Prostate gland (tissue), 2 donors: ENCODE measurements around the gene NTN5. TPM values are rescaled to one million over a fixed set of nuclear protein-coding genes. Genes with fewer than 3 reads are reported as not detected.

Experiments used
- DNase-seq: peaks from one replicate; pipeline ENCODE4 v3.0.0-alpha.2; 2019; ENCODE audit warnings: low spot score
- H3K27ac ChIP-seq, 2 donors: fragments of 200-600 bp; sonication (generic); 2 replicates each; pipeline ENCODE4 v1.5.1; 2017 to 2019
- H3K27me3 ChIP-seq: fragments of 200-600 bp; sonication (generic); replicated peaks from 2 replicates; pipeline ENCODE4 v1.5.1; 2019; ENCODE audit not compliant: insufficient read depth
- H3K36me3 ChIP-seq, 2 donors: fragments of 200-600 bp; sonication (generic); 1 replicate in 1 of 2; 2 replicates in 1 of 2; pipeline versions ENCODE4 v1.5.1 to v1.8.1; 2017 to 2019
- H3K4me1 ChIP-seq: fragments of 200-600 bp; sonication (generic); replicated peaks from 2 replicates; pipeline ENCODE4 v1.5.1; 2019
- H3K4me3 ChIP-seq, 2 donors: fragments of 200-600 bp; sonication (generic); 2 replicates each; pipeline ENCODE4 v1.5.1; 2017 to 2019
- H3K9me3 ChIP-seq: fragments of 200-600 bp; sonication (generic); 2 replicates; pipeline ENCODE4 v1.5.1; 2017
- POLR2A ChIP-seq: fragments of 450-650 bp; IDR thresholded peaks from one replicate; pipeline ENCODE4 v1.6.1; 2016; ENCODE audit warnings: antibody characterized with exemption, mild to moderate bottlenecking
- POLR2AphosphoS5 ChIP-seq: sonication (generic); formaldehyde crosslinking; IDR thresholded peaks from one replicate; pipeline ENCODE4 v1.6.1; 2017; ENCODE audit warnings: antibody characterized with exemption
- WGBS: methylation state at CpG from one replicate; pipeline ENCODE4 v1.1.5; 2018; 5-methylcytosine and 5-hydroxymethylcytosine counted together
- intact Hi-C: fragments of 100-400 bp; cut with DNase I; formaldehyde crosslinking; loops from one replicate; pipeline ENCODE4 v1.14.2; 2022
- total RNA-seq, 2 donors: library from RNA; depleted of rRNA; stranded (reverse); fragments of >200 nt; gene quantifications; one replicate each; pipeline ENCODE4 v1.1.0, GENCODE V29; 2016
- TF ChIP-seq, protein P1 (sequence below), 4 experiments: fragments of 200-600 bp in 2 of 4; fragments of 450-650 bp in 2 of 4; sonication (generic) in 2 of 4; IDR thresholded peaks; 1 replicate in 3 of 4; 2 replicates in 1 of 4; pipeline ENCODE4 v1.5.1; 2016 to 2019; ENCODE audit warnings: antibody characterized with exemption in 4 of 4, mild to moderate bottlenecking in 2 of 4, moderate library complexity in 2 of 4

The NTN5 gene
- total RNA-seq, 2 donors from 2014 or later = 0.91 to 2.6 TPM

DNA sequence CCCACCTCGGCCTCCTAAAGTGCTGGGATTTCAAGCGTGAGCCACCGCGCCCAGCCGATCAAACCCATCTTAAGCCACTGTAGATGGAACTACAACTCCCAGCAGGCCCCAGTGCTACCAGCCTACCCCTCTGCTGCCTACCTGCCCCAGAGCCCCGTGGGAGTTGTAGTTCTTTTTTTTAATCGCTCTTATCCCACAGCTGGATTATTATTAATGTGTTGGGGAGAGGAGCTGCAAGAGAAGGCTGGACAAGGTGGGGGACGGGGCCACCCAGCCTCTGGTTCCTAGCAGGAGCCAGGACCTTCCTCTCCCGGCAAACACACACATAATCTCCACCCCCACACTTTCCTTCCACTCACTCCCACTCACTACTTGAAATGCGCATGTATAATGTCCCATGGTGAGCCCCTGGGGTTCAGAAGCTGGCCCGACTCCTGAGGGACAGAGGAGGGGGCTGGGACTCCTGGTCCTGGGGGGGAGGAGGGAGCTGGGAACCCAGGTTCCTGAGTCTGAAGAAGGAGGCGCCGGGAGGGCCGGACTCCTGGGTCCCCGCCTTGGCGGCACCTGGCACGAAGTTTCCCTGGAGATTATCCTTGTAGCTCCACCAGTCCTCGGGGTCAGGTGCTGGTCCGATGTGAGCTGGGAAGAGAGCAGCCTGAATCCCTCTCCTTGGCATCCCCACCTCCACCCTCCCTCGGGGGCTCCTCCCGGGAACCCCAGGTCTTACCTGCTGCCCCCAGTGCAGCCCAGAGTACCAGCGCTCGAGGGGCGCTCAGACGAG lies 27.8 kb downstream of the NTN5 start:
- Histone ChIP-seq H3K27ac (peak overlapping the region; percentile 90 to 93), H3K4me1 (peaks cover 7% of the 10 kb centered on the region), H3K36me3 (no peaks in the 10 kb centered on the region), H3K9me3 (no peaks in the 10 kb centered on the region), H3K4me3 (peak overlapping the region; percentile 41 to 44), H3K27me3 (no peaks in the 10 kb centered on the region)
- WGBS = 4% methylated on average over 25 of the region's 25 CpGs
- DNase-seq = peak; percentile 81
- TF ChIP-seq, protein P1, sequence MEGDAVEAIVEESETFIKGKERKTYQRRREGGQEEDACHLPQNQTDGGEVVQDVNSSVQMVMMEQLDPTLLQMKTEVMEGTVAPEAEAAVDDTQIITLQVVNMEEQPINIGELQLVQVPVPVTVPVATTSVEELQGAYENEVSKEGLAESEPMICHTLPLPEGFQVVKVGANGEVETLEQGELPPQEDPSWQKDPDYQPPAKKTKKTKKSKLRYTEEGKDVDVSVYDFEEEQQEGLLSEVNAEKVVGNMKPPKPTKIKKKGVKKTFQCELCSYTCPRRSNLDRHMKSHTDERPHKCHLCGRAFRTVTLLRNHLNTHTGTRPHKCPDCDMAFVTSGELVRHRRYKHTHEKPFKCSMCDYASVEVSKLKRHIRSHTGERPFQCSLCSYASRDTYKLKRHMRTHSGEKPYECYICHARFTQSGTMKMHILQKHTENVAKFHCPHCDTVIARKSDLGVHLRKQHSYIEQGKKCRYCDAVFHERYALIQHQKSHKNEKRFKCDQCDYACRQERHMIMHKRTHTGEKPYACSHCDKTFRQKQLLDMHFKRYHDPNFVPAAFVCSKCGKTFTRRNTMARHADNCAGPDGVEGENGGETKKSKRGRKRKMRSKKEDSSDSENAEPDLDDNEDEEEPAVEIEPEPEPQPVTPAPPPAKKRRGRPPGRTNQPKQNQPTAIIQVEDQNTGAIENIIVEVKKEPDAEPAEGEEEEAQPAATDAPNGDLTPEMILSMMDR (IDR thresholded peaks at IDR 0.05) = no peak
- TF ChIP-seq POLR2A = peak; percentile 30
- TF ChIP-seq POLR2AphosphoS5 = peak; percentile 82
- intact Hi-C loops = loop anchor here (5.0 to 10.0 kb wide), 3 partner anchors 67 to 320 kb away; partner anchors contain the start of gene FTL

DNA sequence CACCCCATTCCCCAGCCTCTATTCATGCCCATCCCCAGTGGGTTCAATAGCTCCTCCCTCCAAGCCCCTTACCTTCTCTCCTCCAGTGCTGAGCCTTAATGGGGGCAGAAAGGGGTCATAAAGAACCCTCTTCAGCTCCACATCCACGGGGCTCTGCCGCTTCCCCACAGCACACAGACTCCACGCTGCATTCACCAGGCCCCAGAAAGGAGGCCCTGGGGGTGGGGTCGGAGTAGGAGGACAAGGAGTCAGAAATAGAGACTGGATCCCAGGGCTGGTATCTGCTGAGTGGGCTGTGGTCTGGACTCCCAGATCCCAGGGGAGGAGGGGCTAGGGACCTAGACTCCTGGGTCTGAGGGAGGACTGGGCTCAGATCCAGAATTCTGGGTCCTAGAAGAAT lies 28.5 kb downstream of the NTN5 start:
- no peak overlapping the region for H3K4me3 ChIP-seq
- no peaks in the 10 kb centered on the region for H3K9me3 ChIP-seq
- no peaks in the 10 kb centered on the region for H3K36me3 ChIP-seq
- no peak overlapping the region for H3K27ac ChIP-seq
- intact Hi-C loops = loop anchor here (5.0 to 10.0 kb wide), 2 partner anchors 68 to 320 kb away; partner anchors contain the start of gene FTL
- DNase-seq = no peak
- H3K27me3 ChIP-seq = no peaks in the 10 kb centered on the region
- 69% methylated on average over 4 of the region's 4 CpGs for WGBS
- peaks cover 7% of the 10 kb centered on the region for H3K4me1 ChIP-seq
- no peak for TF ChIP-seq POLR2A
- TF ChIP-seq, protein P1 (IDR thresholded peaks at IDR 0.05) = no peak
- no peak for TF ChIP-seq POLR2AphosphoS5

DNA sequence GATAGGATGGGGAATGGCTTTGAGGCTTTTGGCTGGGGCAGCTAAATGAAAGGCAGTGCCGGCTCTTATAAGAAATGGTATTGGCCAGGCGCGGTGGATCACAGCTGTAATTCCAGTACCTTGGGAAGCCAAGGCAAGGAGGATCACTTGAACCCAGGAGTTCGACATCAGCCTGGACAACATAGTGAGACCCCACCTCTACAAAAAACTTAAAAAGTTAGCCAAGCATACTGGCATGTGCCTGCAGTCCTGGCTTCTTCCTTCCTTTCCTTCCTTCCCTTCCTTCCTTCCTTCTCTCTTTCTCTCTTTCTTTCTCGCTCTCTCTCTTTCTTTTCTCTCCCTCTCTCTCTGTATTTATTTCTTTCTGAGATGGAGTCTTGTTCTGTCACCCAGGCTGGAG lies 30.0 kb downstream of the NTN5 start:
- Histone ChIP-seq H3K27ac (no peak overlapping the region), H3K4me3 (no peak overlapping the region), H3K9me3 (no peaks in the 10 kb centered on the region), H3K36me3 (no peaks in the 10 kb centered on the region), H3K27me3 (no peaks in the 10 kb centered on the region), H3K4me1 (peaks cover 7% of the 10 kb centered on the region)
- WGBS = 92% methylated on average over 5 of the region's 5 CpGs
- intact Hi-C loops = loop anchor here (5.0 to 10.0 kb wide), 2 partner anchors 69 to 322 kb away; partner anchors contain the start of gene FTL
- TF ChIP-seq POLR2A = no peak
- DNase-seq = no peak

DNA sequence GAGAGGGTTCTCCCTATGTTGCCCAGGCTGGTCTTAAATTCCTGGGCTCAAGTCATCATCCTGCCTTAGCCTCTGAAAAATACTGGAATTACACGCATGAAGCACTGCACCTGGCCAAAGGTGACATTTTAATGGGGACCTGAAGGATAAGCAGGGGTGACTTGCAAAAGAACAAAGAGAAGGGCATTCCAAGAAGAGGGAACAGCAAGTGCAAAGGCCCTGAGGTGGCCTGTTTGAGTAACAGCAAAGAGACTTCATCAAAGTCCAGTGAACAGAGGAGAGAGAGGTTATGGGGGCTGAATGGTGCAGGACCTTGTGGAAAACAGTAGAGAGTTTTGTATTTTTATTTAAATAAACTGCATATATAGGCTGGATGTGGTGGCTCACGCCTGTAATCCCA lies 31.0 kb downstream of the NTN5 start:
- Histone ChIP-seq H3K36me3 (no peaks in the 10 kb centered on the region), H3K27me3 (no peaks in the 10 kb centered on the region), H3K9me3 (no peaks in the 10 kb centered on the region), H3K4me3 (no peak overlapping the region), H3K27ac (no peak overlapping the region), H3K4me1 (peaks cover 7% of the 10 kb centered on the region)
- TF ChIP-seq, protein P1 (IDR thresholded peaks at IDR 0.05) = no peak
- 97% methylated on average over 2 of the region's 2 CpGs for whole genome bisulfite sequencing
- intact Hi-C loops = loop anchor here (5.0 to 10.0 kb wide), 2 partner anchors 70 to 323 kb away; partner anchors contain the start of gene FTL
- DNase-seq = no peak

DNA sequence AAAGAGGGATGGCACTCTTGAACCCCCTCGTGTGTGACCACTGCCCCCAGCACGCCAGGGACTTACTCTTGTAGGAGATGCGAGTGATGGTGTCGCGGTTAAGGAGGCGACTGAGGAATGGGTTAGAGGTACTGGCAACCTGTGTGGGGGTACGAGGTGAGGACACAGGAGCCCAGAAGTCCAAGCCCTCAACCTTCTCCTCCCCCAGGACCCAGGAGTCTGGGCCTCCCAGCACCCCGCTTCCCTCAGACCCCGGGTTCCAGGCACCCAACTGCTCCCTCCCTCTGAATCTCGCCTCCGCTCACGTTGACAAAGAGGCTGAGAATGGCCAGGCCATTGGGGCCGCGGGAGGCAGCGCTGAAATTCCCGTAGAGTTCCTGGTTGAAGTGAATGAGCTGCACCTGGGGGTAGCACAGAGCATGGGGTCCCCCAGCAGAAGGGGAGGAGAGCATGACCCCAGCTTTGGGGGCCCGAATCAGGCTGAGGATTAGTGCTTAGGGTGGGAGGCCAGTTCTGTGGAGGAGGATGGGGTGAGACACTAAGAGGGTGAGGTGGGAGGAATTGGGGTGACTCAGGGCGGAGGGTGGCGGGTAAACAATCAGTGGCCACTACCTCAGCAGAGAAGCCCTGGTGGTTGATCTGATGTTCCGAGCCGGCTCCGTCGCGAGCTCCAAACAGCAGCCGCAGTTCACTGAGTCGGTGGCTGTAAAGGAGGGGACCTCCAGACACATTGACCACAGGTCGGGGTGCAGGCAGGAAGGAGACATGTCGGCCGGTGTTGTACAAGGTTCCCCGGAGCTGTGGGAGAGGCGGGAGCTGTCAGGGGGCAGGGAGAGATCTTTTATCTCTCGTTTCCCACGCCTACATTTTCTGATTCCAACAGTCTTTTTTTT lies 33.1 kb downstream of the NTN5 start:
- peaks cover 5% of the 10 kb centered on the region for H3K4me1 ChIP-seq
- no peak for DNase-seq

More for the DNA sequence above, 33.1 kb downstream of the NTN5 start:
- WGBS = 68% methylated on average over 33 of the region's 33 CpGs
- H3K27me3 ChIP-seq = no peaks in the 10 kb centered on the region
- intact Hi-C loops = loop anchor here (5.0 to 10.0 kb wide), 2 partner anchors 73 to 325 kb away; partner anchors contain the start of gene FTL
- no peak overlapping the region for H3K4me3 ChIP-seq
- H3K36me3 ChIP-seq = no peaks in the 10 kb centered on the region
- TF ChIP-seq, protein P1 (IDR thresholded peaks at IDR 0.05) = no peak
- TF ChIP-seq POLR2A = no peak
- TF ChIP-seq POLR2AphosphoS5 = no peak
- H3K9me3 ChIP-seq = no peaks in the 10 kb centered on the region
- no peak overlapping the region for H3K27ac ChIP-seq
